Upper lobe of right lung (tissue), 1 donor: Measurements from ENCODE around the gene TAX1BP3. TPM values are rescaled to one million over a fixed set of nuclear protein-coding genes. Genes with fewer than 3 reads are reported as not detected.

Source experiments
- ATAC-seq: fragments of 200-7000 bp; cut with Tn5 transposase; one replicate; pipeline ENCODE4 v1.9.1; 2020; ENCODE audit warnings: mild to moderate bottlenecking, moderate library complexity
- DNase-seq: peaks from one replicate; pipeline ENCODE4 v3.0.0-alpha.2; 2020
- H3K27ac ChIP-seq: fragments of 200-600 bp; one replicate; pipeline ENCODE4 v1.8.0; 2022
- H3K27me3 ChIP-seq: fragments of 200-600 bp; one replicate; pipeline ENCODE4 v1.8.0; 2022; ENCODE audit warnings: mild to moderate bottlenecking
- H3K36me3 ChIP-seq: fragments of 200-600 bp; one replicate; pipeline ENCODE4 v1.8.0; 2022
- H3K4me1 ChIP-seq: fragments of 200-600 bp; one replicate; pipeline ENCODE4 v1.8.0; 2022
- H3K4me3 ChIP-seq: fragments of 200-600 bp; one replicate; pipeline ENCODE4 v1.8.0; 2022; ENCODE audit warnings: mild to moderate bottlenecking
- H3K9me3 ChIP-seq: fragments of 200-600 bp; one replicate; pipeline ENCODE4 v1.8.0; 2022
- intact Hi-C: fragments of 100-400 bp; cut with DNase I; formaldehyde crosslinking; loops from one replicate; pipeline ENCODE4 v1.11.0; 2022
- total RNA-seq: library from RNA; stranded (reverse); fragmentation: NEBNext Ultra II Directional; extraction: Animal tissue kit (Norgen Biotek cat#: 25700); gene quantifications from one replicate; pipeline ENCODE4 v1.2.1, GENCODE V29; 2021
- TF ChIP-seq, protein P1 (sequence below): fragments of 200-600 bp; IDR thresholded peaks from one replicate; pipeline ENCODE4 v1.8.0; 2022; ENCODE audit warnings: antibody characterized with exemption
- donor health status: DM: no; HTN: yes; CAD: no; lungs with severe emphysema.

Gene TAX1BP3
- total RNA-seq, 1 donor from 2014 or later, result 108 TPM

DNA sequence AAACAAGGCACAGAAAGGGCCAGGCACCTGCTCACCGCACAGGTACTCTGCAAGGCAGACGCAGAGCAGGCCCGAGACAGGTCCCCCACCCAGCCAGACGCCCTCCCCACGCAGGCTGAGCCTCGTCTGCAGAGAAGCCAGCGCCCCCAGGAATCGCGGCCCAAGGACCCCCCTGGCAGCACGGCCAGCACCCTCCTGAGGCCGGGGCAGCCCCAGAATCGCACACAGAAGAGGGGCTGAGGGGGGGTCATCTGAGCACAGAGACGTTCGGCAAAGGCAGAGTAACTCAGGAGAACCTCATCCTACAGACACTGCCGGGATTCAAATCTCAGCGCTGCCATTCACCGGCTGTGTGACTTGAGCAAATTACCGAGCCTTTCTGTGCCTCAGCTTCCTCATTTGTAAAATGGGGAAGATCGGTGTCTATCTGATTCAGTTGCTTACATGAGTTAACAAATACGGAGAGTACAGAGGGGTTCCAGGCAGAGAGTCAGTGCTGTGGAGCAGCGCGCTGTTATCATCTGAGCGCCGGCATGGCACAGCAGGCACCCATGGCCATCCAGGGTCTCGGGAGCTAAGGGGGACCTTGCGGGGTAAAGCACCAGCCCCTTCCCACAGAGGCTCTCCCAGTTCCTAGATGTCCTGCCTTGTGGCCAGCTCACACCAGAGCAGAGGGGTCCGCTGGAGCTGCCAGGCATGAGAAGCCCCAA is 10.6 kb upstream of the TAX1BP3 start:
- no peak overlapping the region for H3K4me3 ChIP-seq
- H3K27me3 ChIP-seq, result peaks cover 14% of the 10 kb centered on the region
- ATAC-seq, result peak; percentile 5
- TF ChIP-seq, protein P1, sequence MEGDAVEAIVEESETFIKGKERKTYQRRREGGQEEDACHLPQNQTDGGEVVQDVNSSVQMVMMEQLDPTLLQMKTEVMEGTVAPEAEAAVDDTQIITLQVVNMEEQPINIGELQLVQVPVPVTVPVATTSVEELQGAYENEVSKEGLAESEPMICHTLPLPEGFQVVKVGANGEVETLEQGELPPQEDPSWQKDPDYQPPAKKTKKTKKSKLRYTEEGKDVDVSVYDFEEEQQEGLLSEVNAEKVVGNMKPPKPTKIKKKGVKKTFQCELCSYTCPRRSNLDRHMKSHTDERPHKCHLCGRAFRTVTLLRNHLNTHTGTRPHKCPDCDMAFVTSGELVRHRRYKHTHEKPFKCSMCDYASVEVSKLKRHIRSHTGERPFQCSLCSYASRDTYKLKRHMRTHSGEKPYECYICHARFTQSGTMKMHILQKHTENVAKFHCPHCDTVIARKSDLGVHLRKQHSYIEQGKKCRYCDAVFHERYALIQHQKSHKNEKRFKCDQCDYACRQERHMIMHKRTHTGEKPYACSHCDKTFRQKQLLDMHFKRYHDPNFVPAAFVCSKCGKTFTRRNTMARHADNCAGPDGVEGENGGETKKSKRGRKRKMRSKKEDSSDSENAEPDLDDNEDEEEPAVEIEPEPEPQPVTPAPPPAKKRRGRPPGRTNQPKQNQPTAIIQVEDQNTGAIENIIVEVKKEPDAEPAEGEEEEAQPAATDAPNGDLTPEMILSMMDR, result no peak
- H3K27ac ChIP-seq, result no peak overlapping the region
- H3K9me3 ChIP-seq, result no peaks in the 10 kb centered on the region
- no peaks in the 10 kb centered on the region for H3K4me1 ChIP-seq
- no peak for DNase-seq
- no peaks in the 10 kb centered on the region for H3K36me3 ChIP-seq
- intact Hi-C loops, result no loop called here

DNA sequence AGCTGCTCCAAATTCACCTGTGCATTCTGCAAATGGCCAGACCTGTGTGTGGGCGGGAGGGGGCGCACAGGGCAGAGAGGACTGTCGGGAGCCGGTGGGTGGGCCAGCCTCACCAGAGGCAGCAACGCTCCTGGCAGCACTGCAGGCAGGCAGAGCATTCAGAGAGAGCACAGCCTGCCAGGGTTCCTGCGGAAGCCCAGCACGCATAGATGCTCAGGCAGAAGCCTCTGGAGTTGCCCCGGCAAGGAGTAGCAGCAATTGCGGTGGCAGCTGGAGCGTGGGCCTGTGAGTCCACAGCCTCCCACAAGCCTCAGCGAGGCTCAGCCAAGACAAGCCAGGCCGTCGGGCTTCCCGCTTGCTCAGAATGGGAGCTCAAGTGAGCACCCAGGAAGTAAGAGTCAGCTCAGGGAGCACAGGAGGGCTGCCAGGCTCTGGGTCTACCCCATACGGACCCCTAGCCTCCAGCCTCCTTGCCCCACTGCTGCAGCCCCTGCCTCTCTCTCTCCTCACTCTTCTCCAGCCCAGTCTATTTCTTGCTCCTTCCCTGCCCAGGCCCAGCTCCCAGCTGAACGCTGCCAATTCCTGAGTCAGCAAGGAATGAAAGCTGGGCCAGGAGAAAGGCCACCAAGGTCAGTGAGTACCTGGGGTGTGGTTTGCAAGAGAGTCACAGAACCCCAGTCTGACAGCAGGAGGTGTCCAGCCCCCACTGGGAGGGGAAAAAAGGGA is 9.9 kb upstream of the TAX1BP3 start:
- Histone ChIP-seq H3K4me3 (no peak overlapping the region), H3K9me3 (no peaks in the 10 kb centered on the region), H3K27me3 (peaks cover 10% of the 10 kb centered on the region), H3K4me1 (no peaks in the 10 kb centered on the region), H3K27ac (no peak overlapping the region), H3K36me3 (no peaks in the 10 kb centered on the region)
- TF ChIP-seq, protein P1, result no peak
- intact Hi-C loops, result no loop called here
- ATAC-seq (no peak), DNase-seq (no peak)

DNA sequence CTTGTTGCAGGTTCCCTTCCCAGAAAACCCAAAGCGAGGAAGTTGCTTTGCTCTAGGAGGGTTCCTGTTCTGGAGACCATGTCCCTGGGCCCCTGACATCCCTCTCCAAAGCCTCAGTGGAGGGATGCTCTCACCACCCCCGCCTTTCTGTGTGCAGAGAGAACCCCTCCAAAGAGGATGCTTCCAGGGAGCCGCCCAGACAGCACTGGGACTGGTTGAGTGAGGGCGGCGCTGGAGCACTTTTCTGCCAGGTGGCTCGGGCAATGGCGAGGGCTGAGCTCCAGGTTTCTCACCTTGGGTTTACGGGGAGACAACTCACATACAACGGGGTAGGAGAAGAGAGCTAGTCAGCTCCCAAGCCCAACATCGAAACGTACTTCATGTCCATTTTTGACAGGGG is 7.5 kb upstream of the TAX1BP3 start:
- H3K27ac ChIP-seq, result no peak overlapping the region
- no peaks in the 10 kb centered on the region for H3K36me3 ChIP-seq
- H3K4me1 ChIP-seq, result no peaks in the 10 kb centered on the region
- no peaks in the 10 kb centered on the region for H3K27me3 ChIP-seq
- intact Hi-C loops, result no loop called here
- no peak overlapping the region for H3K4me3 ChIP-seq
- no peak for ATAC-seq
- TF ChIP-seq, protein P1, result no peak
- DNase-seq, result no peak
- no peaks in the 10 kb centered on the region for H3K9me3 ChIP-seq

DNA sequence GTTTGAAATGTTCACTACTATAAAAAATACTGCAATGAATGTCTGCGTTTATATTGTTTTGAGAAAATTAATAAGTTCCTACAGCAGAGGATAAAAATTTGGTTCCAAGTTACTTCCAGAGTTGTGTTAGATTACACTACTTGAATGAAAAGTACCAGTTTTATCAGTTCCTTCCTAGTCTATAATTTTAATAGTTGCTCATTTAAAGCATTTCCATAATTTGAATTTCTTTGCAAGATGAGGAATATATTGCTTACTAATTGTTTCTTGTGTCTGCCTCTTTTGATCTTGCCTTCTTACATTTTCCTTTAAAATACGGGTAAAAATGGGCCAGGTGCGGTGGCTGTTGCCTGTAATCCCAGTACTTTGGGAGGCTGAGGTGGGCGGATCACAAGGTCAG is 4.2 kb upstream of the TAX1BP3 start:
- Histone ChIP-seq H3K4me1 (peaks cover 13% of the 10 kb centered on the region), H3K27me3 (no peaks in the 10 kb centered on the region), H3K4me3 (no peak overlapping the region), H3K36me3 (peaks cover 7% of the 10 kb centered on the region), H3K9me3 (no peaks in the 10 kb centered on the region), H3K27ac (no peak overlapping the region)
- ATAC-seq, result no peak
- intact Hi-C loops, result no loop called here
- TF ChIP-seq, protein P1, result no peak
- DNase-seq, result no peak

DNA sequence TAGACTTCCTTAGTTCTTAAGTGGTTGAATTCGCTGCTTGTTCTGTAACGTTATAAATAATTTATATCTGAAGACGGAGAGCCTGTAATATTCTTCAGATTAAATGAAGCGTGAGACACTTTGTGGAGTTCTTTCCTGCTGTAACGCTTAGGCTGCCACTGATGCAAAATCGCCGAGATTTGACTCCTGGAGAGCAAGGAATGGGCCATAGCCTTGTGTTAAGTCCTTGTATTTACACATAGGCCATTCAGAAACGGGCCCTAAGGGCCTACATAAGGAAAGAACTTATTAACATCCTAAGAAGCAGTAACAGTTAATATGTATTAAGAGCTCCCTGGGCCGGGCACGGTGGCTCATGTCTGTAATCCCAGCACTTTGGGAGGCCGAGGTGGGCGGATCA is 1.2 kb upstream of the TAX1BP3 start:
- ATAC-seq, result no peak
- Histone ChIP-seq H3K4me3 (peak overlapping the region; percentile 88), H3K9me3 (no peaks in the 10 kb centered on the region), H3K36me3 (peaks cover 12% of the 10 kb centered on the region), H3K27ac (no peak overlapping the region), H3K4me1 (peaks cover 29% of the 10 kb centered on the region), H3K27me3 (no peaks in the 10 kb centered on the region)
- TF ChIP-seq, protein P1, result no peak
- intact Hi-C loops, result no loop called here
- no peak for DNase-seq
